ENCODE measurements around the gene ZNF580. TPM values are rescaled to one million over a fixed set of nuclear protein-coding genes. Genes with fewer than 3 reads are reported as not detected.

The ZNF580 gene
- total and polyA plus RNA-seq, 9 of the 15 experiments (the other 6 are each of a cell fraction or from before 2014, with no cell fraction given) = 2.3 to 47.4 (median 6.0) TPM

DNA sequence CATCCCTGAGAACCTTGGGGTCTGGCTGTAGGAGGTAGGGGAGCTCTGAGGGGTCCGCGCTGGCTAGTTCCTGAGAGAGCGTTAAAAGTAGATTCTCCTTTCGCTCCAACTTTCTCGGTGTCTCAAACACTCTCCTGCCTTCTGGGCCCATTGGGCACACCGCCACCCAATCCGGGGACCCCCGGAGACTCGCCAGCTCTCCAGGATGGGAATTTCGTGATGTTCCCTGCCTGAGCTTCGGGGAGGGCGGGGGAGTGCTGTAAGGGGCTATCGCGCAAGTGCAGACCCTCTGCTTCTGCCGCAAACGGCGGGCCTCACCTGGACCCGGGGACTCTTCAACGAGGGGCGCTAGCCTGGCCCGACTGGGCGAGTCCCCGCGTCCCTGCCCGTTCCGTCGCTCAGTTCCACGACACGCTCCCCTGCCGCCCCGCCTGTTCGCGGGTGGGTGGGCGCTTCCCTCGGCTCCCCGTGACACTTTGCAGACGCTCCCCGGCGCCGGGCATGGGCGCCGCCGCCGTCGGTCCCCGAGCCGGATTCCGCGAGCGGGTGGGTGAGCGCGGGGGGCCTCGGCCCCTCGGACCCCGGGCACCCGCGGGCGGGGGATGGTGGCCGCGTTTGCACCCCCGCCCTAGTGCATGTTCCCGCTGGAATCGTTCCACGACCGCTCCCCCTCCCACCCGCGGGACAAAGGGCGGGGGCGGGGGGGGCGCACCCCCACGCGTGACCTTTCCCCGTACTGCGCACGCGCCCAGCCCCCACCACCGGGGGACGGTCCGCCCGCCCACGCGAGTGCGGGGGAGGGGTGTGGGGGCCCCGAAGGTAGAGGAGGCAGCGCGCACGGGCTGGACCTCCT is 7.2 kb downstream of the ZNF580 start, which contains the start of gene CCDC106 (continued):
- TF ChIP-seq SIN3A (IDR thresholded peaks at IDR 0.05; ENCODE audit: borderline replicate concordance in 2 of 2, control insufficient read depth in 1 of 2, low read depth in 2 of 2, low read length in 2 of 2) = 0 out of 4 replicates have a peak, but pooled peaks have one; percentile 17 to 41
- peak; percentile 58 for TF ChIP-seq U2AF1 (optimal IDR thresholded peaks at IDR 0.05; ENCODE audit: low read depth, low read length)
- TF ChIP-seq HNRNPL (IDR thresholded peaks at IDR 0.05; ENCODE audit: low read depth, low read length) = peak; percentile 74
- no peak for TF ChIP-seq PML (IDR thresholded peaks at IDR 0.05; ENCODE audit: low read length)
- TF ChIP-seq SRSF7 (optimal IDR thresholded peaks at IDR 0.05; ENCODE audit: low read depth, low read length) = no peak
- no peak for TF ChIP-seq MAFG (tag; conservative IDR thresholded peaks at IDR 0.05)
- peak; percentile 79 for TF ChIP-seq ATF7 (IDR thresholded peaks at IDR 0.05)
- TF ChIP-seq SMARCB1 (IDR thresholded peaks at IDR 0.05; ENCODE audit: insufficient read length, low read depth) = no peak
- TF ChIP-seq POU5F1 (IDR thresholded peaks at IDR 0.05; ENCODE audit: borderline replicate concordance, low read depth, low read length, partially characterized antibody) = no peak
- TF ChIP-seq, protein P1, sequence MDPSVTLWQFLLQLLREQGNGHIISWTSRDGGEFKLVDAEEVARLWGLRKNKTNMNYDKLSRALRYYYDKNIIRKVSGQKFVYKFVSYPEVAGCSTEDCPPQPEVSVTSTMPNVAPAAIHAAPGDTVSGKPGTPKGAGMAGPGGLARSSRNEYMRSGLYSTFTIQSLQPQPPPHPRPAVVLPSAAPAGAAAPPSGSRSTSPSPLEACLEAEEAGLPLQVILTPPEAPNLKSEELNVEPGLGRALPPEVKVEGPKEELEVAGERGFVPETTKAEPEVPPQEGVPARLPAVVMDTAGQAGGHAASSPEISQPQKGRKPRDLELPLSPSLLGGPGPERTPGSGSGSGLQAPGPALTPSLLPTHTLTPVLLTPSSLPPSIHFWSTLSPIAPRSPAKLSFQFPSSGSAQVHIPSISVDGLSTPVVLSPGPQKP (CRISPR knock-in tag; IDR thresholded peaks at IDR 0.05) = no peak
- TF ChIP-seq CXXC5 (CRISPR knock-in tag; IDR thresholded peaks at IDR 0.05) = peak; percentile 62
- TF ChIP-seq, protein P2, sequence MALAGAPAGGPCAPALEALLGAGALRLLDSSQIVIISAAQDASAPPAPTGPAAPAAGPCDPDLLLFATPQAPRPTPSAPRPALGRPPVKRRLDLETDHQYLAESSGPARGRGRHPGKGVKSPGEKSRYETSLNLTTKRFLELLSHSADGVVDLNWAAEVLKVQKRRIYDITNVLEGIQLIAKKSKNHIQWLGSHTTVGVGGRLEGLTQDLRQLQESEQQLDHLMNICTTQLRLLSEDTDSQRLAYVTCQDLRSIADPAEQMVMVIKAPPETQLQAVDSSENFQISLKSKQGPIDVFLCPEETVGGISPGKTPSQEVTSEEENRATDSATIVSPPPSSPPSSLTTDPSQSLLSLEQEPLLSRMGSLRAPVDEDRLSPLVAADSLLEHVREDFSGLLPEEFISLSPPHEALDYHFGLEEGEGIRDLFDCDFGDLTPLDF (CRISPR knock-in tag; IDR thresholded peaks at IDR 0.05) = peak; percentile 76; the same call in 1 of the 2 replicates
- no peak for TF ChIP-seq POLR2A (conservative IDR thresholded peaks at IDR 0.05)
- TF ChIP-seq, protein P3, sequence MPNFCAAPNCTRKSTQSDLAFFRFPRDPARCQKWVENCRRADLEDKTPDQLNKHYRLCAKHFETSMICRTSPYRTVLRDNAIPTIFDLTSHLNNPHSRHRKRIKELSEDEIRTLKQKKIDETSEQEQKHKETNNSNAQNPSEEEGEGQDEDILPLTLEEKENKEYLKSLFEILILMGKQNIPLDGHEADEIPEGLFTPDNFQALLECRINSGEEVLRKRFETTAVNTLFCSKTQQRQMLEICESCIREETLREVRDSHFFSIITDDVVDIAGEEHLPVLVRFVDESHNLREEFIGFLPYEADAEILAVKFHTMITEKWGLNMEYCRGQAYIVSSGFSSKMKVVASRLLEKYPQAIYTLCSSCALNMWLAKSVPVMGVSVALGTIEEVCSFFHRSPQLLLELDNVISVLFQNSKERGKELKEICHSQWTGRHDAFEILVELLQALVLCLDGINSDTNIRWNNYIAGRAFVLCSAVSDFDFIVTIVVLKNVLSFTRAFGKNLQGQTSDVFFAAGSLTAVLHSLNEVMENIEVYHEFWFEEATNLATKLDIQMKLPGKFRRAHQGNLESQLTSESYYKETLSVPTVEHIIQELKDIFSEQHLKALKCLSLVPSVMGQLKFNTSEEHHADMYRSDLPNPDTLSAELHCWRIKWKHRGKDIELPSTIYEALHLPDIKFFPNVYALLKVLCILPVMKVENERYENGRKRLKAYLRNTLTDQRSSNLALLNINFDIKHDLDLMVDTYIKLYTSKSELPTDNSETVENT (CRISPR knock-in tag; IDR thresholded peaks at IDR 0.05) = peak; percentile 51; the same call in 1 of the 2 replicates
- TF ChIP-seq SIRT6 (IDR thresholded peaks at IDR 0.05; ENCODE audit: low read depth, low read length) = no peak
- TF ChIP-seq, protein P4, sequence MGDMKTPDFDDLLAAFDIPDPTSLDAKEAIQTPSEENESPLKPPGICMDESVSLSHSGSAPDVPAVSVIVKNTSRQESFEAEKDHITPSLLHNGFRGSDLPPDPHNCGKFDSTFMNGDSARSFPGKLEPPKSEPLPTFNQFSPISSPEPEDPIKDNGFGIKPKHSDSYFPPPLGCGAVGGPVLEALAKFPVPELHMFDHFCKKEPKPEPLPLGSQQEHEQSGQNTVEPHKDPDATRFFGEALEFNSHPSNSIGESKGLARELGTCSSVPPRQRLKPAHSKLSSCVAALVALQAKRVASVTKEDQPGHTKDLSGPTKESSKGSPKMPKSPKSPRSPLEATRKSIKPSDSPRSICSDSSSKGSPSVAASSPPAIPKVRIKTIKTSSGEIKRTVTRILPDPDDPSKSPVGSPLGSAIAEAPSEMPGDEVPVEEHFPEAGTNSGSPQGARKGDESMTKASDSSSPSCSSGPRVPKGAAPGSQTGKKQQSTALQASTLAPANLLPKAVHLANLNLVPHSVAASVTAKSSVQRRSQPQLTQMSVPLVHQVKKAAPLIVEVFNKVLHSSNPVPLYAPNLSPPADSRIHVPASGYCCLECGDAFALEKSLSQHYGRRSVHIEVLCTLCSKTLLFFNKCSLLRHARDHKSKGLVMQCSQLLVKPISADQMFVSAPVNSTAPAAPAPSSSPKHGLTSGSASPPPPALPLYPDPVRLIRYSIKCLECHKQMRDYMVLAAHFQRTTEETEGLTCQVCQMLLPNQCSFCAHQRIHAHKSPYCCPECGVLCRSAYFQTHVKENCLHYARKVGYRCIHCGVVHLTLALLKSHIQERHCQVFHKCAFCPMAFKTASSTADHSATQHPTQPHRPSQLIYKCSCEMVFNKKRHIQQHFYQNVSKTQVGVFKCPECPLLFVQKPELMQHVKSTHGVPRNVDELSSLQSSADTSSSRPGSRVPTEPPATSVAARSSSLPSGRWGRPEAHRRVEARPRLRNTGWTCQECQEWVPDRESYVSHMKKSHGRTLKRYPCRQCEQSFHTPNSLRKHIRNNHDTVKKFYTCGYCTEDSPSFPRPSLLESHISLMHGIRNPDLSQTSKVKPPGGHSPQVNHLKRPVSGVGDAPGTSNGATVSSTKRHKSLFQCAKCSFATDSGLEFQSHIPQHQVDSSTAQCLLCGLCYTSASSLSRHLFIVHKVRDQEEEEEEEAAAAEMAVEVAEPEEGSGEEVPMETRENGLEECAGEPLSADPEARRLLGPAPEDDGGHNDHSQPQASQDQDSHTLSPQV (IDR thresholded peaks at IDR 0.05) = 0 out of 2 replicates have a peak, but pooled peaks have one; percentile 35
- TF ChIP-seq ZNF347 (CRISPR knock-in tag; IDR thresholded peaks at IDR 0.05; ENCODE audit: low read depth) = no peak
- TF ChIP-seq PTBP1 (IDR thresholded peaks at IDR 0.05; ENCODE audit: low read depth, low read length) = 0 out of 2 replicates have a peak, but pooled peaks have one; percentile 21
